Ascending aorta (tissue), 2 donors: ENCODE measurements around the gene VOPP1. TPM values are rescaled to one million over a fixed set of nuclear protein-coding genes. Genes with fewer than 3 reads are reported as not detected.

Experiments
- DNase-seq, 2 donors: peaks; one replicate each; pipeline ENCODE4 v3.0.0-alpha.2; 2019; ENCODE audit warnings: low spot score in 2 of 2
- H3K27ac ChIP-seq, 2 donors: fragments of 200-600 bp; sonication (generic); one replicate each; pipeline ENCODE4 v1.5.1; 2016 to 2017; ENCODE audit warnings: mild to moderate bottlenecking in 1 of 2
- H3K27me3 ChIP-seq: fragments of 200-600 bp; sonication (generic); one replicate; pipeline ENCODE4 v1.5.1; 2017
- H3K36me3 ChIP-seq, 2 donors: fragments of 200-600 bp; sonication (generic); one replicate each; pipeline ENCODE4 v1.5.1; 2016
- H3K4me1 ChIP-seq, 2 donors: fragments of 200-600 bp; sonication (generic); one replicate each; pipeline ENCODE4 v1.5.1; 2016 to 2017; ENCODE audit warnings: mild to moderate bottlenecking in 1 of 2
- H3K4me3 ChIP-seq, 2 donors: fragments of 200-600 bp; sonication (generic); one replicate each; pipeline ENCODE4 v1.5.1; 2016 to 2017; ENCODE audit warnings: mild to moderate bottlenecking in 1 of 2
- H3K9me3 ChIP-seq, 2 donors: fragments of 200-600 bp; sonication (generic); one replicate each; pipeline ENCODE4 v1.5.1; 2016
- CTCF ChIP-seq, 3 experiments: fragments of 200-600 bp in 2 of 3; fragments of 450-650 bp in 1 of 3; sonication (generic) in 2 of 3; IDR thresholded peaks; one replicate each; pipeline ENCODE4 v1.5.1; 2016 to 2019; ENCODE audit warnings: antibody characterized with exemption in 3 of 3, mild to moderate bottlenecking in 1 of 3, moderate library complexity in 1 of 3
- intact Hi-C: fragments of 100-400 bp; cut with DNase I; formaldehyde crosslinking; loops from one replicate; pipeline ENCODE4 v1.15.1; 2023
- total RNA-seq: library from RNA; depleted of rRNA; stranded (reverse); fragments of >200 nt; gene quantifications from one replicate; pipeline ENCODE4 v1.1.0, GENCODE V29; 2016

VOPP1 gene
- total RNA-seq, 1 donor from 2014 or later = 78.8 TPM

GRCh38 chr7:55441002-55441401 is 131.3 kb downstream of the VOPP1 start:
- intact Hi-C loops = no loop called here
- Histone ChIP-seq H3K27me3 (no peaks in the 10 kb centered on the region), H3K4me1 (no peaks in the 10 kb centered on the region), H3K4me3 (no peak overlapping the region), H3K27ac (no peak overlapping the region), H3K9me3 (no peaks in the 10 kb centered on the region), H3K36me3 (no peaks in the 10 kb centered on the region)
- DNase-seq = no peak
- TF ChIP-seq CTCF (IDR thresholded peaks at IDR 0.05) = no peak

- Histone ChIP-seq H3K9me3 (no peaks in the 10 kb centered on the region), H3K4me1 (no peaks in the 10 kb centered on the region), H3K36me3 (no peaks in the 10 kb centered on the region), H3K4me3 (no peak overlapping the region), H3K27me3 (no peaks in the 10 kb centered on the region), H3K27ac (no peak overlapping the region)
- TF ChIP-seq CTCF (IDR thresholded peaks at IDR 0.05) = no peak
- intact Hi-C loops = no loop called here
- no peak for DNase-seq
These were observed 132.1 kb downstream of the VOPP1 start for GRCh38 chr7:55440040-55440690.

- intact Hi-C loops = no loop called here
- no peak for DNase-seq
- TF ChIP-seq CTCF (IDR thresholded peaks at IDR 0.05) = no peak
These were observed 132.7 kb downstream of the VOPP1 start for GRCh38 chr7:55439627-55440026.

GRCh38 chr7:55438757-55439525 is 133.4 kb downstream of the VOPP1 start:
- Histone ChIP-seq H3K36me3 (no peaks in the 10 kb centered on the region), H3K4me1 (no peaks in the 10 kb centered on the region), H3K4me3 (no peak overlapping the region), H3K9me3 (no peaks in the 10 kb centered on the region), H3K27me3 (no peaks in the 10 kb centered on the region), H3K27ac (no peak overlapping the region)
- intact Hi-C loops = no loop called here
- DNase-seq = no peak
- no peak for TF ChIP-seq CTCF (IDR thresholded peaks at IDR 0.05)

More at GRCh38 chr7:55439627-55440026, 132.7 kb downstream of the VOPP1 start:
- Histone ChIP-seq H3K27ac (no peak overlapping the region), H3K27me3 (no peaks in the 10 kb centered on the region), H3K36me3 (no peaks in the 10 kb centered on the region), H3K4me1 (no peaks in the 10 kb centered on the region), H3K4me3 (no peak overlapping the region), H3K9me3 (no peaks in the 10 kb centered on the region)

GRCh38 chr7:55438085-55438756 is 134.1 kb downstream of the VOPP1 start:
- intact Hi-C loops = no loop called here
- H3K4me3 ChIP-seq = no peak overlapping the region

More at GRCh38 chr7:55438085-55438756, 134.1 kb downstream of the VOPP1 start:
- Histone ChIP-seq H3K9me3 (no peaks in the 10 kb centered on the region), H3K4me1 (no peaks in the 10 kb centered on the region), H3K36me3 (no peaks in the 10 kb centered on the region), H3K27ac (no peak overlapping the region), H3K27me3 (no peaks in the 10 kb centered on the region)
- DNase-seq = no peak
- TF ChIP-seq CTCF (IDR thresholded peaks at IDR 0.05) = no peak
